Ramos (cell line): ENCODE measurements around the gene L3MBTL2.
"Not testable (repeated sequence)": the region's sequence is repeated elsewhere in the genome, so short reads cannot be mapped to it uniquely, and the experiment has no call there.

Experiments used
- in situ Hi-C: fragments of 300-500 bp; cut with MboI; formaldehyde crosslinking; loops from one replicate; pipeline ENCODE4 v1.14.3; 2022; ENCODE audit warnings: low sequenced_read_pairs; ENCODE audit not compliant: unreplicated experiment

L3MBTL2 gene

GRCh38 chr22:41239443-41240128 lies 34.5 kb downstream of the L3MBTL2 start:
- in situ Hi-C loops, result no loop called here

- in situ Hi-C loops, result no loop called here
Measured at GRCh38 chr22:41240377-41241132, 35.4 kb downstream of the L3MBTL2 start, which contains the start of gene CHADL. Gene CHADL (minus strand): TSS chr22:41240931. CDS start chr22:41240881, 50 bp downstream.

- in situ Hi-C loops, result no loop called here
Measured at GRCh38 chr22:41241133-41241676, 36.1 kb downstream of the L3MBTL2 start.

GRCh38 chr22:41242396-41243117 lies 37.4 kb downstream of the L3MBTL2 start:
- in situ Hi-C loops, result no loop called here

- in situ Hi-C loops, result no loop called here
Measured at GRCh38 chr22:41243361-41243760, 38.2 kb downstream of the L3MBTL2 start.

GRCh38 chr22:41245917-41246499 lies 40.9 kb downstream of the L3MBTL2 start:
- in situ Hi-C loops, result no loop called here

GRCh38 chr22:41247703-41248102 lies 42.6 kb downstream of the L3MBTL2 start:
- in situ Hi-C loops, result no loop called here

GRCh38 chr22:41248314-41248713 lies 43.2 kb downstream of the L3MBTL2 start:
- in situ Hi-C loops, result no loop called here

GRCh38 chr22:41248758-41249157 lies 43.6 kb downstream of the L3MBTL2 start:
- in situ Hi-C loops, result no loop called here

GRCh38 chr22:41249442-41249841 lies 44.3 kb downstream of the L3MBTL2 start:
- in situ Hi-C loops, result no loop called here

- in situ Hi-C loops, result no loop called here
Measured at GRCh38 chr22:41250127-41250526, 45.0 kb downstream of the L3MBTL2 start.

- in situ Hi-C loops, result no loop called here
Measured at GRCh38 chr22:41252365-41252764, 47.3 kb downstream of the L3MBTL2 start.

GRCh38 chr22:41254230-41254629 lies 49.1 kb downstream of the L3MBTL2 start:
- in situ Hi-C loops, result no loop called here

GRCh38 chr22:41256254-41257253 lies 51.4 kb downstream of the L3MBTL2 start:
- in situ Hi-C loops, result no loop called here

GRCh38 chr22:41257696-41258095 lies 52.6 kb downstream of the L3MBTL2 start:
- in situ Hi-C loops, result no loop called here

- in situ Hi-C loops, result not testable (repeated sequence)
Measured at GRCh38 chr22:41259756-41260155, 54.6 kb downstream of the L3MBTL2 start.

GRCh38 chr22:41260871-41261270 lies 55.8 kb downstream of the L3MBTL2 start:
- in situ Hi-C loops, result no loop called here

- in situ Hi-C loops, result no loop called here
Measured at GRCh38 chr22:41261541-41262249, 56.6 kb downstream of the L3MBTL2 start.
